Glutamatergic neuron (in vitro differentiated cells): Measurements from ENCODE around the gene WDR27. TPM values are rescaled to one million over a fixed set of nuclear protein-coding genes. Genes with fewer than 3 reads are reported as not detected.

Source experiments
- DNase-seq: peaks from one replicate; pipeline ENCODE4 v3.0.0; 2022
- H3K27ac Mint-ChIP-seq: one replicate; pipeline ENCODE4 v1.8.0; 2020; ENCODE audit warnings: mild to moderate bottlenecking, mixed read lengths, inconsistent platforms; ENCODE audit not compliant: unreplicated experiment
- H3K27me3 Mint-ChIP-seq: one replicate; pipeline ENCODE4 v1.8.0; 2020; ENCODE audit warnings: mild to moderate bottlenecking, moderate library complexity, mixed read lengths, inconsistent platforms; ENCODE audit not compliant: unreplicated experiment
- H3K36me3 Mint-ChIP-seq: one replicate; pipeline ENCODE4 v1.8.0; 2020; ENCODE audit warnings: mild to moderate bottlenecking, mixed read lengths, inconsistent platforms; ENCODE audit not compliant: unreplicated experiment
- H3K4me1 Mint-ChIP-seq: one replicate; pipeline ENCODE4 v1.8.0; 2020; ENCODE audit warnings: mild to moderate bottlenecking, low read depth, mixed read lengths, inconsistent platforms; ENCODE audit not compliant: unreplicated experiment
- H3K4me3 Mint-ChIP-seq: one replicate; pipeline ENCODE4 v1.8.0; 2020; ENCODE audit warnings: mild to moderate bottlenecking, mixed read lengths, inconsistent platforms; ENCODE audit not compliant: unreplicated experiment
- H3K9me3 Mint-ChIP-seq: one replicate; pipeline ENCODE4 v1.8.0; 2020; ENCODE audit warnings: mild to moderate bottlenecking, moderate library complexity, mixed read lengths, inconsistent platforms; ENCODE audit not compliant: unreplicated experiment
- CTCF ChIP-seq: fragments of 200-600 bp; sonication (generic); IDR thresholded peaks from one replicate; pipeline ENCODE4 v1.5.0; 2021; ENCODE audit not compliant: partially characterized antibody, unreplicated experiment
- total RNA-seq: library from RNA; stranded (reverse); fragmentation: NEBNext Ultra II Directional; extraction: Animal tissue kit (Norgen Biotek cat#: 25700); gene quantifications from one replicate; pipeline ENCODE4 v1.2.1, GENCODE V29; 2021; ENCODE audit not compliant: unreplicated experiment

The WDR27 gene
- total RNA-seq, 1 donor from 2014 or later: 64.8 TPM

- peaks cover 3% of the 10 kb centered on the region for H3K4me1 Mint-ChIP-seq
- H3K4me3 Mint-ChIP-seq: no peak overlapping the region
- H3K36me3 Mint-ChIP-seq: no peaks in the 10 kb centered on the region
- no peaks in the 10 kb centered on the region for H3K27me3 Mint-ChIP-seq
- H3K27ac Mint-ChIP-seq: no peak overlapping the region
- DNase-seq: no peak
- TF ChIP-seq CTCF: no peak
- no peaks in the 10 kb centered on the region for H3K9me3 Mint-ChIP-seq
Measured at GRCh38 chr6:169452117-169452868, 249.5 kb downstream of the WDR27 start.

GRCh38 chr6:169451065-169451838, 250.6 kb downstream of the WDR27 start:
- no peaks in the 10 kb centered on the region for H3K27me3 Mint-ChIP-seq
- DNase-seq: no peak
- TF ChIP-seq CTCF: no peak
- no peaks in the 10 kb centered on the region for H3K36me3 Mint-ChIP-seq
- H3K9me3 Mint-ChIP-seq: no peaks in the 10 kb centered on the region
- peaks cover 3% of the 10 kb centered on the region for H3K4me1 Mint-ChIP-seq
- no peak overlapping the region for H3K27ac Mint-ChIP-seq
- no peak overlapping the region for H3K4me3 Mint-ChIP-seq

GRCh38 chr6:169450097-169450496, 251.7 kb downstream of the WDR27 start:
- Mint-ChIP-seq H3K27me3 (no peaks in the 10 kb centered on the region), H3K36me3 (no peaks in the 10 kb centered on the region), H3K4me3 (no peak overlapping the region), H3K4me1 (peaks cover 3% of the 10 kb centered on the region), H3K27ac (no peak overlapping the region), H3K9me3 (no peaks in the 10 kb centered on the region)
- peak; percentile 30 for DNase-seq
- TF ChIP-seq CTCF: no peak

- H3K9me3 Mint-ChIP-seq: no peaks in the 10 kb centered on the region
Measured at GRCh38 chr6:169449221-169449620, 252.6 kb downstream of the WDR27 start.

More at GRCh38 chr6:169449221-169449620, 252.6 kb downstream of the WDR27 start:
- Mint-ChIP-seq H3K36me3 (no peaks in the 10 kb centered on the region), H3K4me1 (peaks cover 3% of the 10 kb centered on the region), H3K27me3 (no peaks in the 10 kb centered on the region), H3K4me3 (no peak overlapping the region), H3K27ac (no peak overlapping the region)
- DNase-seq: no peak
- no peak for TF ChIP-seq CTCF
